Trophoblast cell (in vitro differentiated cells and primary cell): ENCODE measurements around the gene CBFA2T3.

ENCODE experiments used
- DNase-seq, 2 donors: peaks; one replicate each; pipeline ENCODE4 v3.0.0-alpha.2; 2016
- H2AFZ ChIP-seq: 2 replicates; pipeline ENCODE4 v1.6.1; 2013; ENCODE audit warnings: low read length, moderate library complexity, mild to moderate bottlenecking; ENCODE audit not compliant: insufficient read depth, poor library complexity
- H2AK5ac ChIP-seq: 2 replicates; pipeline ENCODE4 v1.6.1; 2013; ENCODE audit warnings: mild to moderate bottlenecking, low read length
- H2BK120ac ChIP-seq: 2 replicates; pipeline ENCODE4 v1.6.1; 2013; ENCODE audit warnings: low read length, mild to moderate bottlenecking, moderate library complexity; ENCODE audit not compliant: insufficient read depth, poor library complexity
- H2BK12ac ChIP-seq: 2 replicates; pipeline ENCODE4 v1.6.1; 2013; ENCODE audit warnings: mild to moderate bottlenecking, low read length, moderate library complexity
- H2BK5ac ChIP-seq: 2 replicates; pipeline ENCODE4 v1.6.1; 2013; ENCODE audit warnings: low read length, low read depth, moderate library complexity, mild to moderate bottlenecking; ENCODE audit not compliant: poor library complexity
- H3K14ac ChIP-seq: 2 replicates; pipeline ENCODE4 v1.6.1; 2013; ENCODE audit warnings: mild to moderate bottlenecking, low read length
- H3K18ac ChIP-seq: 2 replicates; pipeline ENCODE4 v1.6.1; 2013; ENCODE audit warnings: mild to moderate bottlenecking, low read length
- H3K23ac ChIP-seq: 2 replicates; pipeline ENCODE4 v1.6.1; 2013; ENCODE audit warnings: low read length
- H3K27ac ChIP-seq: 2 replicates; pipeline ENCODE4 v1.5.1; 2013; ENCODE audit warnings: low read depth, mild to moderate bottlenecking, inconsistent platforms, low read length, moderate library complexity
- H3K27me3 ChIP-seq: 2 replicates; pipeline ENCODE4 v1.6.1; 2013; ENCODE audit warnings: inconsistent platforms, mild to moderate bottlenecking, low read length, moderate library complexity; ENCODE audit not compliant: insufficient read depth
- H3K36me3 ChIP-seq, 2 experiments: 1 replicate in 1 of 2; 2 replicates in 1 of 2; pipeline ENCODE4 v1.6.1; 2013; ENCODE audit warnings: low read length in 2 of 2, mild to moderate bottlenecking in 2 of 2, moderate library complexity in 1 of 2; ENCODE audit not compliant: insufficient read depth in 2 of 2, control insufficient read depth in 1 of 2
- H3K4ac ChIP-seq: 2 replicates; pipeline ENCODE4 v1.6.1; 2013; ENCODE audit warnings: low read depth, mild to moderate bottlenecking, low read length, moderate library complexity
- H3K4me1 ChIP-seq, 2 experiments: 1 replicate in 1 of 2; 2 replicates in 1 of 2; pipeline ENCODE4 v1.6.1; 2013; ENCODE audit warnings: low read length in 2 of 2, mild to moderate bottlenecking in 2 of 2, moderate library complexity in 1 of 2; ENCODE audit not compliant: insufficient read depth in 2 of 2, control insufficient read depth in 1 of 2
- H3K4me2 ChIP-seq: 2 replicates; pipeline ENCODE4 v1.6.1; 2013; ENCODE audit warnings: inconsistent platforms, mild to moderate bottlenecking, low read length, moderate library complexity
- H3K4me3 ChIP-seq: 2 replicates; pipeline ENCODE4 v1.5.1; 2013; ENCODE audit warnings: mild to moderate bottlenecking, low read depth, low read length, inconsistent platforms
- H3K79me1 ChIP-seq: one replicate; pipeline ENCODE4 v1.6.1; 2013; ENCODE audit warnings: low read length
- H3K79me2 ChIP-seq: 2 replicates; pipeline ENCODE4 v1.6.1; 2013; ENCODE audit warnings: low read length, mild to moderate bottlenecking; ENCODE audit not compliant: control insufficient read depth, insufficient read depth, poor library complexity
- H3K9ac ChIP-seq: 2 replicates; pipeline ENCODE4 v1.6.1; 2013; ENCODE audit warnings: mild to moderate bottlenecking, low read length
- H3K9me3 ChIP-seq: 2 replicates; pipeline ENCODE4 v1.6.1; 2013; ENCODE audit warnings: low read depth, mild to moderate bottlenecking, control low read depth, inconsistent platforms, low read length; ENCODE audit not compliant: insufficient read depth
- H4K12ac ChIP-seq: 2 replicates; pipeline ENCODE4 v1.6.1; 2013; ENCODE audit warnings: low read depth, mild to moderate bottlenecking, low read length, moderate library complexity
- H4K8ac ChIP-seq: 2 replicates; pipeline ENCODE4 v1.6.1; 2013; ENCODE audit warnings: low read depth, mild to moderate bottlenecking, low read length, moderate library complexity
- H4K91ac ChIP-seq: one replicate; pipeline ENCODE4 v1.6.1; 2013; ENCODE audit warnings: low read depth, mild to moderate bottlenecking, low read length, moderate library complexity
- WGBS: extraction: QIAGEN DNeasy Blood & Tissue Kit; methylation state at CpG from one replicate; pipeline ENCODE4 v1.1.7; 2013; ENCODE audit warnings: missing lambda C conversion rate; ENCODE audit not compliant: insufficient read length, insufficient coverage; ENCODE audit errors: extremely low coverage; 5-methylcytosine and 5-hydroxymethylcytosine counted together

The CBFA2T3 gene

DNA sequence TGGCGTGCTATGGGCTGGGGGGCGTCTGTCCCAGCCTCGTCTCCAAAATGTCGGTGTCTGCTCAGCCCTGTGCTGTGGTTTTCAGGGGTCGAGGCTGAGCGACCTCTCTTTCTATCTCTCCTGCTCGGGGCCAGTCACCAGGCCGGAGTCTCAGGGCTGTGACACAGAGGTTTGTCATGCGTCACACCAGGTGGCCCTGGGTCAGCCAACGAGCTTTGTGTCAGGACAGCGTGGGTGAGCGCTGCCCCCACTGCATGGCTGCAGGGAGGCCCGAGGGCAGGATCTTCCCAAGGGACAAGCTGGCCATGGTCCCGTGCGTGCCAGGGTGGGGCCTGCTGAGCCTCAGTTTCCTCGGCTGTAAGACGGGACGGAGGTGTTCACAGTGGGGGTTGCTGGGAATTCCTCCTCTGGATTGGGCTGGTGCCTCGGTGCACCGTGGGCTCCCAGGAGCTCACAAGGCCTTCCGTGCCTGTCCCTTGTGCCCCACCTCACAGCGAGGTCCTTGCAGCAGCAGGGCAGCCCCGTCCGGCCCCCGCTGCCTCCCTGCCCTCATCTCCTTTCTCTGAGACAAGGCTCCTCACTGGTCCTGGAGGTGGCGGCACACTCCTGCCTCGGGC, 50.5 kb downstream of the CBFA2T3 start:
- H3K79me2 ChIP-seq = no peaks in the 10 kb centered on the region
- no peak overlapping the region for H4K12ac ChIP-seq
- peak overlapping the region; percentile 12 for H3K18ac ChIP-seq
- H2AFZ ChIP-seq = no peak overlapping the region
- no peak overlapping the region for H2BK12ac ChIP-seq
- no peak overlapping the region for H3K23ac ChIP-seq
- peaks cover 15% of the 10 kb centered on the region for H3K79me1 ChIP-seq
- H3K4ac ChIP-seq = no peak overlapping the region
- peak overlapping the region; percentile 6 for H2AK5ac ChIP-seq
- H3K9ac ChIP-seq = no peak overlapping the region
- no peak overlapping the region for H3K4me3 ChIP-seq
- H3K27me3 ChIP-seq = no peaks in the 10 kb centered on the region
- H3K4me2 ChIP-seq = no peak overlapping the region
- peak overlapping the region; percentile 24 for H3K14ac ChIP-seq
- H3K27ac ChIP-seq = no peak overlapping the region
- H4K8ac ChIP-seq = no peak overlapping the region
- H3K9me3 ChIP-seq = peaks cover 10% of the 10 kb centered on the region
- peak overlapping the region; percentile 62 for H2BK120ac ChIP-seq
- peak overlapping the region; percentile 63 for H4K91ac ChIP-seq
- no peak overlapping the region for H2BK5ac ChIP-seq
- peaks cover 20 to 27% of the 10 kb centered on the region in 2 experiments for H3K4me1 ChIP-seq
- peak; percentile 49 to 72 for DNase-seq
- WGBS = no CpG with 5 or more reads among the region's 27 CpGs
- no peaks in the 10 kb centered on the region for H3K36me3 ChIP-seq

GRCh38 chr16:88925540-88925887, 51.5 kb downstream of the CBFA2T3 start:
- peaks cover 20 to 31% of the 10 kb centered on the region in 2 experiments for H3K4me1 ChIP-seq
- no peaks in the 10 kb centered on the region for H3K36me3 ChIP-seq
- H4K91ac ChIP-seq = peak overlapping the region; percentile 63
- DNase-seq = no peak
- no CpG with 5 or more reads among the region's 16 CpGs for WGBS
- H3K4ac ChIP-seq = peak overlapping the region; percentile 13
- H3K4me3 ChIP-seq = no peak overlapping the region
- H3K4me2 ChIP-seq = no peak overlapping the region
- no peak overlapping the region for H2BK5ac ChIP-seq
- peak overlapping the region; percentile 12 for H4K8ac ChIP-seq
- peaks cover 17% of the 10 kb centered on the region for H3K79me1 ChIP-seq
- H3K27me3 ChIP-seq = no peaks in the 10 kb centered on the region
- H3K14ac ChIP-seq = peak overlapping the region; percentile 25
- H3K9me3 ChIP-seq = peaks cover 10% of the 10 kb centered on the region
- peak overlapping the region; percentile 44 for H2BK12ac ChIP-seq
- no peaks in the 10 kb centered on the region for H3K79me2 ChIP-seq
- no peak overlapping the region for H4K12ac ChIP-seq
- H3K23ac ChIP-seq = no peak overlapping the region
- no peak overlapping the region for H3K9ac ChIP-seq
- H3K18ac ChIP-seq = no peak overlapping the region
- H2AK5ac ChIP-seq = no peak overlapping the region
- H2BK120ac ChIP-seq = peak overlapping the region; percentile 62
- no peak overlapping the region for H3K27ac ChIP-seq
- no peak overlapping the region for H2AFZ ChIP-seq

GRCh38 chr16:88924834-88925539, 52.0 kb downstream of the CBFA2T3 start:
- Histone ChIP-seq H2BK12ac (no peak overlapping the region), H3K79me2 (no peaks in the 10 kb centered on the region), H3K4ac (no peak overlapping the region), H3K4me2 (no peak overlapping the region), H3K14ac (peak overlapping the region; percentile 8), H3K9me3 (peaks cover 8% of the 10 kb centered on the region), H3K23ac (no peak overlapping the region), H2BK5ac (no peak overlapping the region), H3K18ac (peak overlapping the region; percentile 10), H3K36me3 (no peaks in the 10 kb centered on the region), H3K27ac (no peak overlapping the region), H3K9ac (no peak overlapping the region), H2AFZ (no peak overlapping the region), H3K27me3 (no peaks in the 10 kb centered on the region), H4K8ac (peak overlapping the region; percentile 40), H3K4me3 (no peak overlapping the region), H4K91ac (peak overlapping the region; percentile 63), H2BK120ac (no peak overlapping the region), H3K4me1 (peaks cover 20 to 32% of the 10 kb centered on the region in 2 experiments), H4K12ac (no peak overlapping the region), H3K79me1 (peaks cover 18% of the 10 kb centered on the region), H2AK5ac (no peak overlapping the region)
- WGBS = no CpG with 5 or more reads among the region's 30 CpGs
- peak; percentile 39 to 71 for DNase-seq

DNA sequence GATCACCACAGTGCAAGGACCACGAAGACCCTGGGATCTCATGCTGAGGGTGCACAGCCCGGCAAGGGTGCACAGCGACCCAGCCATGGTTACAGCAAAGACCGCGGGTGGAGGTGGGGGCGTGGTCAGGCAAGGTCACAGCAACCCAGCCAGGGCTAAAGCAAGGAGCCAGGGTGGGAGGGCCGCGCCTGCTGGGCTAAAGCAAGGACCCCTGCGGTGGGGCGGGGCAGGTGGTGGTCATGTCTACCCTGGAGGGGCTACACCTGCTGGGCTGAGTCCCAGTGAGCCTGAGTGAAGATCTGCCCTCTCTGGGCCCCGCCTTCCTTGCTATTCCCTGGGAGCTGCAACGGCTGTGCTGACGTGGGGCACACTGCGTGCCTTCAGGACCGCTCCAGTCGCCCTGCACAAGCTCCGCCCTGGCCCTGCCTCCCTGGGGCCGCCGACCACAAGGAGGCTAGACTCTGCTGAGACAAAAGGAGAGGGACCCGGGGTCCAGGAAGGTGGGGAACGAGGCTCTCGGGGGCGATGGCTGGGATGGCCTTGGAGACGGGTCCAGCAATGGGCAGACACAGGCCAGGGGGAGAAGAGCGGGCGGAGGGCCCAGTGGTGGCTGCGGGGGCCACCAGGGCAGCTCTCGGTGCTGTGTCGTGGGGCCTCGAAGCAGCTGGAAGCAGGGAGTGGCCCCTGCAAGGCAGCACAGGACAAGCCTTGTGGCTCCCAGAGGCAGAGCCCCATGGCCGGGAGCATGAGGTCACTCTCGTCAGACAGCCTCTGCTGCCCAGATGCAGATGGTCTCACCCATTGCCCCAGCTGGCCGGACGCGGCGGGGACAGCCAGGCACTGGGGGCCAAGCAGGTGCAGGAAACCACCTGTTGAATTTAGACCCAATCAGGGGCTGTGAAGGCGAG, 52.8 kb downstream of the CBFA2T3 start:
- H3K36me3 ChIP-seq = no peaks in the 10 kb centered on the region
- no peaks in the 10 kb centered on the region for H3K27me3 ChIP-seq
- H4K12ac ChIP-seq = no peak overlapping the region
- no peak overlapping the region for H2BK12ac ChIP-seq
- H2AFZ ChIP-seq = no peak overlapping the region
- no peak overlapping the region for H3K18ac ChIP-seq
- H3K79me2 ChIP-seq = no peaks in the 10 kb centered on the region
- DNase-seq = no peak
- no peak overlapping the region for H3K4ac ChIP-seq
- no peak overlapping the region for H2AK5ac ChIP-seq
- no peak overlapping the region for H3K14ac ChIP-seq
- H3K9me3 ChIP-seq = peaks cover 7% of the 10 kb centered on the region
- H3K79me1 ChIP-seq = peaks cover 18% of the 10 kb centered on the region
- H2BK120ac ChIP-seq = no peak overlapping the region
- peaks cover 20 to 32% of the 10 kb centered on the region in 2 experiments for H3K4me1 ChIP-seq
- H3K23ac ChIP-seq = no peak overlapping the region
- WGBS = no CpG with 5 or more reads among the region's 37 CpGs
- H3K9ac ChIP-seq = no peak overlapping the region
- no peak overlapping the region for H3K4me3 ChIP-seq
- H2BK5ac ChIP-seq = no peak overlapping the region
- H4K8ac ChIP-seq = no peak overlapping the region
- H3K4me2 ChIP-seq = no peak overlapping the region
- H4K91ac ChIP-seq = peak overlapping the region; percentile 44
- H3K27ac ChIP-seq = no peak overlapping the region
